OCI-LY1 (cell line): Measurements from ENCODE around the gene USP10.

Experiments used
- H2AFZ ChIP-seq: fragments of 200-600 bp; sonication (generic), shearing (Covaris generic); 2 replicates; pipeline ENCODE4 v1.6.0; 2014; ENCODE audit warnings: antibody characterized with exemption, mild to moderate bottlenecking, low read length
- H3F3A ChIP-seq: fragments of 200-600 bp; sonication (generic), shearing (Covaris generic); 2 replicates; pipeline ENCODE4 v1.6.0; 2014; ENCODE audit warnings: mild to moderate bottlenecking, antibody characterized with exemption, low read length, moderate library complexity; ENCODE audit not compliant: insufficient read depth
- H3K27ac ChIP-seq: fragments of 200-600 bp; sonication (generic); 2 replicates; pipeline ENCODE4 v1.5.1; 2014; ENCODE audit warnings: low read length, mixed run types, mild to moderate bottlenecking, low read depth; ENCODE audit not compliant: poor library complexity, severe bottlenecking
- H3K27me3 ChIP-seq: fragments of 200-600 bp; sonication (generic); 2 replicates; pipeline ENCODE4 v1.6.0; 2014; ENCODE audit warnings: antibody characterized with exemption, mild to moderate bottlenecking, low read length, moderate library complexity; ENCODE audit not compliant: insufficient read depth
- H3K36me3 ChIP-seq: fragments of 200-600 bp; sonication (generic); 2 replicates; pipeline ENCODE4 v1.6.1; 2014; ENCODE audit warnings: mild to moderate bottlenecking, antibody characterized with exemption, low read length, moderate library complexity, mixed read lengths; ENCODE audit not compliant: insufficient read depth
- H3K4me1 ChIP-seq: fragments of 200-600 bp; sonication (generic); 2 replicates; pipeline ENCODE4 v1.5.1; 2014; ENCODE audit warnings: mild to moderate bottlenecking, low read length, moderate library complexity; ENCODE audit not compliant: insufficient read depth, severe bottlenecking
- H3K4me2 ChIP-seq: fragments of 200-600 bp; sonication (generic), shearing (Covaris generic); 2 replicates; pipeline ENCODE4 v1.6.1; 2014; ENCODE audit warnings: low read length
- H3K4me3 ChIP-seq: fragments of 200-600 bp; sonication (generic); 2 replicates; pipeline ENCODE4 v1.5.1; 2014; ENCODE audit warnings: low read length, low read depth, mild to moderate bottlenecking, mixed read lengths; ENCODE audit not compliant: poor library complexity, severe bottlenecking
- H3K79me2 ChIP-seq: fragments of 200-600 bp; shearing (Covaris generic); 2 replicates; pipeline ENCODE4 v1.6.1; 2016; ENCODE audit warnings: mixed run types, low read length, mixed read lengths; ENCODE audit not compliant: insufficient read depth
- H3K9ac ChIP-seq: fragments of 200-600 bp; sonication (generic), shearing (Covaris generic); 2 replicates; pipeline ENCODE4 v1.6.1; 2014; ENCODE audit warnings: mild to moderate bottlenecking, low read length, mixed read lengths
- H3K9me2 ChIP-seq: fragments of 200-600 bp; sonication (generic), shearing (Covaris generic); 2 replicates; pipeline ENCODE4 v1.6.1; 2014; ENCODE audit warnings: low read depth, mild to moderate bottlenecking, low read length, mixed read lengths
- H3K9me3 ChIP-seq: fragments of 200-600 bp; shearing (Covaris generic); 2 replicates; pipeline ENCODE4 v1.6.1; 2014; ENCODE audit warnings: low read length, mixed read lengths
- H4K20me1 ChIP-seq: fragments of 200-600 bp; sonication (generic), shearing (Covaris generic); 2 replicates; pipeline ENCODE4 v1.6.0; 2016; ENCODE audit warnings: mild to moderate bottlenecking, low read length; ENCODE audit not compliant: insufficient read depth
- EZH2 ChIP-seq: fragments of 200-600 bp; sonication (generic), shearing (Covaris generic); IDR thresholded peaks from 2 replicates; pipeline ENCODE4 v1.8.0; 2017; ENCODE audit warnings: borderline replicate concordance, mixed run types, mild to moderate bottlenecking, antibody characterized with exemption, low read length, moderate library complexity, mixed read lengths
- TF ChIP-seq, protein P1 (sequence below): fragments of 200-600 bp; sonication (generic), shearing (Covaris generic); IDR thresholded peaks from 2 replicates; pipeline ENCODE4 v1.5.1; 2017; ENCODE audit warnings: mild to moderate bottlenecking, antibody characterized with exemption, low read length, moderate library complexity, mixed read lengths

The USP10 gene

DNA sequence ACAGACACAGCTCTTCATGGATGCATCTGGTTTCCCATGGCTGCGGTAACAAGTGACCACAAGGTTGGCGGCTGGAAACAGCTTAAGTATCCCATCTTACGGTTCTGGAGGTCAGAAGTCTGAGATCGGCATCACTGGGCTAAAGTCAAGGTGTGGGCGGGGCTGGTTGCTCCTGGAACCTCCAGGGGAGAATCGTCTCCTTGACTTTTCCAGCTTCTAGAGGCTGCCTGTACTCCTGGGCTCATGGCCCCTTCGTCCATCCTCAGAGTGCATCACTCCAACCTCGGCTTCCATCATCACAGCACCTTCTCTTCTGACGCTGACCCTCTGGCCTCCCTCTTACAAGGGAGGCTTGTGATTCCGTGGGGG is 107.1 kb downstream of the USP10 start:
- Histone ChIP-seq H3K9ac (no peak overlapping the region), H3F3A (no peaks in the 10 kb centered on the region), H3K9me3 (no peaks in the 10 kb centered on the region), H3K27ac (no peak overlapping the region), H3K4me2 (no peak overlapping the region), H3K9me2 (no peaks in the 10 kb centered on the region), H4K20me1 (no peaks in the 10 kb centered on the region), H3K36me3 (no peaks in the 10 kb centered on the region), H3K4me3 (no peak overlapping the region), H3K27me3 (peaks cover 11% of the 10 kb centered on the region), H3K4me1 (no peaks in the 10 kb centered on the region), H2AFZ (no peak overlapping the region), H3K79me2 (no peaks in the 10 kb centered on the region)
- TF ChIP-seq, protein P1, sequence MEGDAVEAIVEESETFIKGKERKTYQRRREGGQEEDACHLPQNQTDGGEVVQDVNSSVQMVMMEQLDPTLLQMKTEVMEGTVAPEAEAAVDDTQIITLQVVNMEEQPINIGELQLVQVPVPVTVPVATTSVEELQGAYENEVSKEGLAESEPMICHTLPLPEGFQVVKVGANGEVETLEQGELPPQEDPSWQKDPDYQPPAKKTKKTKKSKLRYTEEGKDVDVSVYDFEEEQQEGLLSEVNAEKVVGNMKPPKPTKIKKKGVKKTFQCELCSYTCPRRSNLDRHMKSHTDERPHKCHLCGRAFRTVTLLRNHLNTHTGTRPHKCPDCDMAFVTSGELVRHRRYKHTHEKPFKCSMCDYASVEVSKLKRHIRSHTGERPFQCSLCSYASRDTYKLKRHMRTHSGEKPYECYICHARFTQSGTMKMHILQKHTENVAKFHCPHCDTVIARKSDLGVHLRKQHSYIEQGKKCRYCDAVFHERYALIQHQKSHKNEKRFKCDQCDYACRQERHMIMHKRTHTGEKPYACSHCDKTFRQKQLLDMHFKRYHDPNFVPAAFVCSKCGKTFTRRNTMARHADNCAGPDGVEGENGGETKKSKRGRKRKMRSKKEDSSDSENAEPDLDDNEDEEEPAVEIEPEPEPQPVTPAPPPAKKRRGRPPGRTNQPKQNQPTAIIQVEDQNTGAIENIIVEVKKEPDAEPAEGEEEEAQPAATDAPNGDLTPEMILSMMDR, result no peak
- no peak for TF ChIP-seq EZH2

GRCh38 chr16:84807776-84808175 is 108.0 kb downstream of the USP10 start:
- Histone ChIP-seq H3K79me2 (no peaks in the 10 kb centered on the region), H3K27me3 (peaks cover 11% of the 10 kb centered on the region), H2AFZ (no peak overlapping the region), H3K27ac (no peak overlapping the region), H3K4me1 (no peaks in the 10 kb centered on the region), H3K4me2 (no peak overlapping the region), H3F3A (no peaks in the 10 kb centered on the region), H3K36me3 (no peaks in the 10 kb centered on the region), H3K4me3 (no peak overlapping the region), H4K20me1 (no peaks in the 10 kb centered on the region), H3K9ac (no peak overlapping the region), H3K9me2 (no peaks in the 10 kb centered on the region), H3K9me3 (no peaks in the 10 kb centered on the region)
- TF ChIP-seq, protein P1, result no peak
- no peak for TF ChIP-seq EZH2

GRCh38 chr16:84808826-84809225 is 109.0 kb downstream of the USP10 start:
- TF ChIP-seq, protein P1, result no peak
- TF ChIP-seq EZH2, result no peak
- Histone ChIP-seq H3K4me1 (no peaks in the 10 kb centered on the region), H3K36me3 (no peaks in the 10 kb centered on the region), H3K79me2 (no peaks in the 10 kb centered on the region), H3K9me3 (no peaks in the 10 kb centered on the region), H3K4me2 (no peak overlapping the region), H3K9ac (no peak overlapping the region), H3K4me3 (no peak overlapping the region), H4K20me1 (no peaks in the 10 kb centered on the region), H3F3A (no peaks in the 10 kb centered on the region), H3K27ac (no peak overlapping the region), H3K9me2 (no peaks in the 10 kb centered on the region), H3K27me3 (peaks cover 20% of the 10 kb centered on the region), H2AFZ (no peak overlapping the region)
